MCF 10A (cell line): ENCODE results near the gene MNAT1. TPM values are rescaled to one million over a fixed set of nuclear protein-coding genes. Genes with fewer than 3 reads are reported as not detected.

Experiments used
- BruUV-seq: library from RNA; stranded (reverse); fragments of 400-500 nt; replicated peaks from 2 replicates; lab custom pipeline; 2021; lab: Mats Ljungman, UMichigan
- CTCF ChIA-PET: fragments of 300-600 bp; sonication (Branson Sonifier 250); formaldehyde crosslinking; extraction: SDS; loops from one replicate; lab custom pipeline; 2021; ENCODE audit warnings: antibody characterized with exemption, inconsistent platforms; lab: Yijun Ruan, JAX
- POLR2A ChIA-PET: fragments of 300-600, 350-650 bp; sonication (Branson Sonifier 250); formaldehyde crosslinking; extraction: SDS; loops from one replicate; lab custom pipeline; 2020; ENCODE audit warnings: antibody characterized with exemption, inconsistent platforms; lab: Yijun Ruan, JAX
- DNase-seq: peaks from one replicate; pipeline ENCODE4 v3.0.0-alpha.2; 2018; ENCODE audit not compliant: unreplicated experiment
- H3K27ac Mint-ChIP-seq: one replicate; pipeline ENCODE4 v1.8.0; 2022; ENCODE audit warnings: mild to moderate bottlenecking, low read depth, mixed read lengths; ENCODE audit not compliant: unreplicated experiment
- H3K27me3 Mint-ChIP-seq: one replicate; pipeline ENCODE4 v1.8.0; 2022; ENCODE audit warnings: mixed read lengths; ENCODE audit not compliant: insufficient read depth, unreplicated experiment
- H3K36me3 Mint-ChIP-seq: one replicate; pipeline ENCODE4 v1.8.0; 2022; ENCODE audit warnings: mild to moderate bottlenecking, moderate library complexity, mixed read lengths; ENCODE audit not compliant: insufficient read depth, unreplicated experiment
- H3K4me1 Mint-ChIP-seq: one replicate; pipeline ENCODE4 v1.8.0; 2022; ENCODE audit warnings: mixed read lengths; ENCODE audit not compliant: insufficient read depth, unreplicated experiment
- H3K4me3 Mint-ChIP-seq: one replicate; pipeline ENCODE4 v1.8.0; 2022; ENCODE audit warnings: mild to moderate bottlenecking, moderate library complexity, mixed read lengths; ENCODE audit not compliant: unreplicated experiment
- H3K9me3 Mint-ChIP-seq: one replicate; pipeline ENCODE4 v1.8.0; 2022; ENCODE audit warnings: mixed read lengths; ENCODE audit not compliant: unreplicated experiment
- intact Hi-C: fragments of 100-400 bp; cut with micrococcal nuclease; formaldehyde crosslinking; loops from 2 replicates; pipeline ENCODE4 v1.14.1; 2022
- total RNA-seq: library from RNA; stranded (reverse); gene quantifications from 2 replicates; pipeline ENCODE4 v1.2.3, GENCODE V29; 2022
- TF ChIP-seq, protein P1 (sequence below): fragments of 200-600 bp; IDR thresholded peaks from one replicate; pipeline ENCODE4 v1.8.0; 2022; ENCODE audit warnings: antibody characterized with exemption, mild to moderate bottlenecking; ENCODE audit not compliant: unreplicated experiment

Gene MNAT1
- total RNA-seq, 1 experiment from 2014 or later: 57.5 TPM

DNA sequence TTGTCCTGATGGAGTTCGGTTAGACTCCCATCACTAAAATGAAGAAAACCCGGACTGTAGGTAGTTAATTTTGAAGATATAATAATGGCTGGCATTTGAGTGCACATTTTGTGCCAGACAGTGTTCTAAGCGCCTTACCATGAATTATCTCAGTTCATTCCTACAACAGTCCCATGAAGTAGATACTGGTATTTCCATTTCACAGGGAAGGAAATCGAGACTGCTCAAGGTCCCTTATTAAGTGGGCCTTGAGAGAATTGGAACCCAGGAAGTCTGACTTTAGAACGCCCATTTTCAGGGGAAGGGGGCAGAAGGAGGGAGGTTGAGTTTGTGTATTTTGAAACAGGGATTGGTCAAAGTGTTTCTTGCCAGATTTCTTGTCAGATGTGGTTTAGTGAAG lies 855 bp downstream of the MNAT1 start:
- peak; percentile 9 for DNase-seq
- intact Hi-C loops: loop anchor here (10.0 kb wide), 1 partner anchor 69 kb away; no protein-coding TSS in a partner anchor
- H3K27ac Mint-ChIP-seq: peak overlapping the region; percentile 92

DNA sequence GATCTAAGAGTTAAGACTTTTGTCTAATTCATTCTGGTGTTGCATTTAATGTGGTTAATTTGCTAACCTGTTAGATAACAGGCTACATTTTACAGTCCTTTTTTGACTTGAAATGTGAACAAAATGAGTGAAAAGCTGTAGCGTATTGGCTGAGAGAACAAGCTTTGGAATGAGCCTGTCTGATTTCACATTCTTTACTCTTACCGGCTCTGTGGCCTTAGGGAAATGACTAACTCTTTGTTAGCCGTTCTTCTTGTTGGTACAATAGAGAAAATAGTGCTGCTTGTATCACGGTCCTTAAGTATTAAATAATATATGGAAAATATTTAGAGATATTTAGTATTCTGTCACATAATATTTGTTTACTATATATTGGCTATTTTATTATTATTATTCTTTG lies 1.9 kb downstream of the MNAT1 start:
- H3K4me3 Mint-ChIP-seq: peak overlapping the region; percentile 94
- BruUV-seq: no TSS peak
- H3K27me3 Mint-ChIP-seq: no peaks in the 10 kb centered on the region
- POLR2A ChIA-PET: interaction anchor here (0.6 to 2.2 kb wide), 9 partner anchors 9 to 244 kb away, joined by 3 to 27 read pairs (median 7); partner anchors contain the start of genes SIX4, SLC38A6 and TRMT5
- peak; percentile 62 for DNase-seq
- no peaks in the 10 kb centered on the region for H3K9me3 Mint-ChIP-seq
- CTCF ChIA-PET: interaction anchor here (0.6 to 1.3 kb wide), 3 partner anchors 13 to 195 kb away, joined by 3 to 4 read pairs (median 3); no protein-coding TSS in a partner anchor
- intact Hi-C loops: loop anchor here (10.0 kb wide), 1 partner anchor 68 kb away; no protein-coding TSS in a partner anchor
- H3K36me3 Mint-ChIP-seq: peaks cover 4% of the 10 kb centered on the region
- no peak overlapping the region for H3K27ac Mint-ChIP-seq
- TF ChIP-seq, protein P1, sequence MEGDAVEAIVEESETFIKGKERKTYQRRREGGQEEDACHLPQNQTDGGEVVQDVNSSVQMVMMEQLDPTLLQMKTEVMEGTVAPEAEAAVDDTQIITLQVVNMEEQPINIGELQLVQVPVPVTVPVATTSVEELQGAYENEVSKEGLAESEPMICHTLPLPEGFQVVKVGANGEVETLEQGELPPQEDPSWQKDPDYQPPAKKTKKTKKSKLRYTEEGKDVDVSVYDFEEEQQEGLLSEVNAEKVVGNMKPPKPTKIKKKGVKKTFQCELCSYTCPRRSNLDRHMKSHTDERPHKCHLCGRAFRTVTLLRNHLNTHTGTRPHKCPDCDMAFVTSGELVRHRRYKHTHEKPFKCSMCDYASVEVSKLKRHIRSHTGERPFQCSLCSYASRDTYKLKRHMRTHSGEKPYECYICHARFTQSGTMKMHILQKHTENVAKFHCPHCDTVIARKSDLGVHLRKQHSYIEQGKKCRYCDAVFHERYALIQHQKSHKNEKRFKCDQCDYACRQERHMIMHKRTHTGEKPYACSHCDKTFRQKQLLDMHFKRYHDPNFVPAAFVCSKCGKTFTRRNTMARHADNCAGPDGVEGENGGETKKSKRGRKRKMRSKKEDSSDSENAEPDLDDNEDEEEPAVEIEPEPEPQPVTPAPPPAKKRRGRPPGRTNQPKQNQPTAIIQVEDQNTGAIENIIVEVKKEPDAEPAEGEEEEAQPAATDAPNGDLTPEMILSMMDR: no peak
- peaks cover 19% of the 10 kb centered on the region for H3K4me1 Mint-ChIP-seq

More for the DNA sequence above, 855 bp downstream of the MNAT1 start:
- Mint-ChIP-seq H3K27me3 (no peaks in the 10 kb centered on the region), H3K9me3 (no peaks in the 10 kb centered on the region), H3K36me3 (peaks cover 4% of the 10 kb centered on the region), H3K4me1 (peaks cover 19% of the 10 kb centered on the region), H3K4me3 (peak overlapping the region; percentile 94)
- ChIA-PET POLR2A (interaction anchor here (0.6 to 3.6 kb wide), 11 partner anchors 8 to 246 kb away, joined by 3 to 35 read pairs (median 7); partner anchors contain the start of genes SIX4, SLC38A6 and TRMT5), CTCF (interaction anchor here (0.6 to 3.4 kb wide), 3 partner anchors 13 to 1342 kb away, joined by 3 to 15 read pairs (median 3); partner anchors contain the start of gene SIX4)
- TF ChIP-seq, protein P1: no peak
- no TSS peak for BruUV-seq

DNA sequence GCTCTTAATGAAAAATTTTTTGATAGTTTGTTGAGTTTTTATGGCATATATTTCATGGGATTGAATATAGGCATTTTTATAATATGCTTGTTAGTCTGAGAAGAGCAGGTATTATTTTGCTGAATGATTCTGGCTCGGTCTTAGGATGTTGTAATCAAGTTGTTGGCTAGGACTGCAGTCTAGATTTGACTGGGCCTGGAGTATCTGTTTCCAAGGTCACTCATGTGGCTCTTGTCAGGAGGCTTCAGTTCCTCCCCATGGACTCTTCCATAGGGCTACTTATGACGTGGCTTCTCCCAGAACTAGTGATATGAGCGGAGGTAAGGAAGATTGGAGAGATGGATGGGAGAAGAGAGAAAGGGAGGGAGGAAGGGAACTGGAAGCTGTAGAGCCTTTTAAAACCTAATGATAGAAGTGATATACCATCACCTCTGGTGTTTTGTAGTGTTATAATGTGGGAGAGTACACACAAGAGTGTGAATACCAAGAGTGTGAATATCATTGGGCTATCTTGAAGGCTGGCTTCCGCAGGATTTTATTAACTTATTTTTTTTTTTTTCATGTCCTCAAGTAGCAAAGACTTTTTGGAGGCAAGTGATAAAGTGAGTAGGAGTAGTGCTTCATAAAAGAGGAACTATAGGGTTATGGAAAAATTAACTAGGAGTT lies 4.4 kb downstream of the MNAT1 start:
- peaks cover 19% of the 10 kb centered on the region for H3K4me1 Mint-ChIP-seq
- H3K4me3 Mint-ChIP-seq: no peak overlapping the region
- TF ChIP-seq, protein P1: no peak
- no peaks in the 10 kb centered on the region for H3K27me3 Mint-ChIP-seq
- ChIA-PET POLR2A (interaction anchor here (0.7 to 1.5 kb wide), 3 partner anchors 9 to 18 kb away, joined by 3 read pairs; no protein-coding TSS in a partner anchor), CTCF (interaction anchor here (0.6 to 1.4 kb wide), 2 partner anchors 14 to 548 kb away, joined by 3 to 4 read pairs; no protein-coding TSS in a partner anchor)
- H3K27ac Mint-ChIP-seq: peak overlapping the region; percentile 4
- no peaks in the 10 kb centered on the region for H3K9me3 Mint-ChIP-seq
- H3K36me3 Mint-ChIP-seq: peaks cover 9% of the 10 kb centered on the region
- DNase-seq: no peak
- intact Hi-C loops: loop anchor here (10.0 kb wide), 1 partner anchor 66 kb away; no protein-coding TSS in a partner anchor
- BruUV-seq: no TSS peak

DNA sequence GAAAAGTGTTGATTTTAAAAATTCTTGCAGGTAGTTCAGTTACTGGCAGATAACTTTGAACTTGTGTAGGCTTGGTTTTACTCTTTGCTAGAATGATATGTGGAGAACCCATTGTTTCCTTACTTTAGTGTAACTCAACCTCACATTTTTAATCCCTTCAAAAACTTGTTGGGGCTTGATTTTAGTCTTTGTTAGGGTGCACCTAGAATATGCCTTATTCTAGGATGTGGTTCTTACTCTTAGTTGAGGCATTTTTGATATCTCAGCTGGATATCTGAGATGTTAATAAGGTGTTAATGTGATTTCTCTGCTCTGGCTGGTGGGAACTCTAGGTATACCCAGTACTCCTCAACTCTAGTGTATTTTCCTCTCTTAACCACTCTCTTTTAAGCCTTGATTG lies 10.0 kb downstream of the MNAT1 start:
- peaks cover 5% of the 10 kb centered on the region for H3K36me3 Mint-ChIP-seq
- H3K27me3 Mint-ChIP-seq: no peaks in the 10 kb centered on the region
- CTCF ChIA-PET: no interaction called here
- TF ChIP-seq, protein P1: no peak
- no peak overlapping the region for H3K27ac Mint-ChIP-seq
- no peak overlapping the region for H3K4me3 Mint-ChIP-seq
- no peaks in the 10 kb centered on the region for H3K9me3 Mint-ChIP-seq
- no TSS peak for BruUV-seq
- DNase-seq: no peak
- no peaks in the 10 kb centered on the region for H3K4me1 Mint-ChIP-seq
- intact Hi-C loops: no loop called here
- POLR2A ChIA-PET: interaction anchor here (0.6 kb wide), 1 partner anchor 560 kb away, joined by 4 read pairs; no protein-coding TSS in a partner anchor
